IPS DF 6.9 (cell line): ENCODE measurements around the gene MC1R.

Source experiments
- DNase-seq: peaks from one replicate; pipeline ENCODE4 v3.0.0-alpha.2; 2013; ENCODE audit warnings: low read depth, low spot score
- H3K27ac ChIP-seq: one replicate; pipeline ENCODE4 v1.5.1; 2013; ENCODE audit warnings: low read length, control low read depth
- H3K27me3 ChIP-seq: 2 replicates; pipeline ENCODE4 v1.6.1; 2013; ENCODE audit warnings: mild to moderate bottlenecking, low read length; ENCODE audit not compliant: control insufficient read depth, insufficient read depth
- H3K36me3 ChIP-seq: 2 replicates; pipeline ENCODE4 v1.6.1; 2013; ENCODE audit warnings: low read length; ENCODE audit not compliant: control insufficient read depth, insufficient read depth
- H3K4me1 ChIP-seq: 2 replicates; pipeline ENCODE4 v1.6.1; 2013; ENCODE audit warnings: low read length; ENCODE audit not compliant: control insufficient read depth, insufficient read depth
- H3K4me3 ChIP-seq: 2 replicates; pipeline ENCODE4 v1.5.1; 2013; ENCODE audit warnings: mild to moderate bottlenecking, low read length
- H3K9me3 ChIP-seq: 2 replicates; pipeline ENCODE4 v1.6.1; 2013; ENCODE audit warnings: low read length, inconsistent platforms; ENCODE audit not compliant: control insufficient read depth, insufficient read depth
- WGBS: extraction: QIAGEN DNeasy Blood & Tissue Kit; methylation state at CpG from one replicate; pipeline ENCODE4 v1.1.7; 2013; ENCODE audit warnings: mixed read lengths, missing lambda C conversion rate; ENCODE audit not compliant: insufficient read length, insufficient coverage; 5-methylcytosine and 5-hydroxymethylcytosine counted together

Gene MC1R

DNA sequence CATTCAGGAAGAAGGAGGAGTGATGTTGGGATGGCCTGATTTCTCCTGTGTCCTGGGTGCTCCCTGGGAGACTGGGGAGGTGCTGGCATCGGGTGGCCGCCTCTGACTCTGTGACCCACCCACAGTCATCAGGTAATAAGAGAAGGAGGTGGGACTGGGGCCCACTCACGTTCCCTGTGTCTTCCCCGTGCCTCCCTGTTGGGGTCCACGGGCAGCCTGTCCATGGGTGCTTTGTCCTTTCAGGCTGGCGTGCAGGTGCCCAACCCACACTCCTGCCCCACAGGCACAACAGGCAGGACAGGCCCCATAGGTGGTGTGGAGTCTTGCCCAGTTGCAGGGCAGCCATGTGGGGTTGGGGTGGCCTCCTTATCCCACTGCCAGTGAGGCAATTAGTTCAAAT is 33.9 kb downstream of the MC1R start:
- H3K4me1 ChIP-seq: peaks cover 2% of the 10 kb centered on the region; the same call in 1 of the 2 replicates
- no peaks in the 10 kb centered on the region for H3K9me3 ChIP-seq
- WGBS: no CpG with 5 or more reads among the region's 6 CpGs
- no peak for DNase-seq
- no peak overlapping the region for H3K4me3 ChIP-seq
- H3K27me3 ChIP-seq: peaks cover under 1% of the 10 kb centered on the region; the same call in 1 of the 2 replicates
- H3K27ac ChIP-seq: no peak overlapping the region
- peaks cover 3% of the 10 kb centered on the region for H3K36me3 ChIP-seq

- no peak overlapping the region for H3K27ac ChIP-seq
- WGBS: no CpG with 5 or more reads among the region's 11 CpGs
- DNase-seq: no peak
- H3K27me3 ChIP-seq: no peaks in the 10 kb centered on the region
- H3K9me3 ChIP-seq: no peaks in the 10 kb centered on the region
- H3K36me3 ChIP-seq: peaks cover 3% of the 10 kb centered on the region
- peaks cover 2% of the 10 kb centered on the region; the same call in 1 of the 2 replicates for H3K4me1 ChIP-seq
- no peak overlapping the region for H3K4me3 ChIP-seq
Measured at GRCh38 chr16:89953671-89954406, 35.2 kb downstream of the MC1R start.

- no CpG with 5 or more reads among the region's 15 CpGs for WGBS
- H3K27ac ChIP-seq: no peak overlapping the region
- H3K36me3 ChIP-seq: peaks cover 3% of the 10 kb centered on the region; the same call in 1 of the 2 replicates
- no peaks in the 10 kb centered on the region for H3K4me1 ChIP-seq
- H3K4me3 ChIP-seq: no peak overlapping the region
- no peak for DNase-seq
- H3K27me3 ChIP-seq: no peaks in the 10 kb centered on the region
- no peaks in the 10 kb centered on the region for H3K9me3 ChIP-seq
Measured at GRCh38 chr16:89954462-89954861, 35.8 kb downstream of the MC1R start.

- Histone ChIP-seq H3K4me1 (no peaks in the 10 kb centered on the region), H3K27me3 (no peaks in the 10 kb centered on the region), H3K4me3 (no peak overlapping the region; the same call in 1 of the 2 replicates), H3K9me3 (no peaks in the 10 kb centered on the region), H3K36me3 (peaks cover 3% of the 10 kb centered on the region; the same call in 1 of the 2 replicates), H3K27ac (no peak overlapping the region)
- WGBS: no CpG with 5 or more reads among the region's 15 CpGs
- DNase-seq: no peak
Measured at GRCh38 chr16:89955001-89955685, 36.5 kb downstream of the MC1R start.

DNA sequence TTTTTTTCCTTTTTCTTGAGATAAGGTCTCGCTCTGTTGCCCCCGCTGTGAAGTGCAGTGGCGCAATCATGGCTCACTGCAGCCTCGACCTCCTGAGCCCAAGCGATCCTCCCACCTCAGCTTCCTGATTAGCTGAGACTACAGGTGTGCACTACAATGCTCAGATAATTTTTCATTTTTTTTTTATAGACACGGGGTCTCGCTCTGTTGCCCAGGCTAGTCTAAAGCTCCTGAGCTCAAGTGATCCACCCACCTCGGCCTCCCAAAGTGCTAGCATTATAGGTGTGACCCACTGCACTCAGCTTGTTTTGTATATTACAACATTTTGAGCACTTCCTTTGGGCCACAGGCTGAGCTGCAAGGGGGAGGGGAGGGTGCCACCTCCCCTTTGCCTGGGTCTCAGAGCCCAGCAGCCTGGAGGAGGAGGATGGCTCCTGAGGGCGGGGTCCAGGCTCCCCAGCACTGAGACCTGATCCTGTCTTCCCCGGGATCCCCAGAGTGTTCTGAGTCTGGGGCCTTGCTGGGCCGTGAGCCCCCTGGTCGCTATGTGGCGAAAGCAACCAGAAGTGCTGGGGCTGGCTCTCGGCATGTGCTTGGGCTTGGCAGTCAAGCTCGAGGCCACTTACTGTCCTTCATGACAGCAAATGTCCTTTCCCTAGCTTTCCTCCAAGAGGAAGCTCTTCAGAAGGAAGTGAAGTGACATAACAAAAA is 38.0 kb downstream of the MC1R start:
- H3K36me3 ChIP-seq: peaks cover 4% of the 10 kb centered on the region
- no peaks in the 10 kb centered on the region for H3K4me1 ChIP-seq
- WGBS: no CpG with 5 or more reads among the region's 15 CpGs
- H3K9me3 ChIP-seq: no peaks in the 10 kb centered on the region
- no peak for DNase-seq
- H3K27me3 ChIP-seq: no peaks in the 10 kb centered on the region
- no peak overlapping the region for H3K4me3 ChIP-seq
- no peak overlapping the region for H3K27ac ChIP-seq

DNA sequence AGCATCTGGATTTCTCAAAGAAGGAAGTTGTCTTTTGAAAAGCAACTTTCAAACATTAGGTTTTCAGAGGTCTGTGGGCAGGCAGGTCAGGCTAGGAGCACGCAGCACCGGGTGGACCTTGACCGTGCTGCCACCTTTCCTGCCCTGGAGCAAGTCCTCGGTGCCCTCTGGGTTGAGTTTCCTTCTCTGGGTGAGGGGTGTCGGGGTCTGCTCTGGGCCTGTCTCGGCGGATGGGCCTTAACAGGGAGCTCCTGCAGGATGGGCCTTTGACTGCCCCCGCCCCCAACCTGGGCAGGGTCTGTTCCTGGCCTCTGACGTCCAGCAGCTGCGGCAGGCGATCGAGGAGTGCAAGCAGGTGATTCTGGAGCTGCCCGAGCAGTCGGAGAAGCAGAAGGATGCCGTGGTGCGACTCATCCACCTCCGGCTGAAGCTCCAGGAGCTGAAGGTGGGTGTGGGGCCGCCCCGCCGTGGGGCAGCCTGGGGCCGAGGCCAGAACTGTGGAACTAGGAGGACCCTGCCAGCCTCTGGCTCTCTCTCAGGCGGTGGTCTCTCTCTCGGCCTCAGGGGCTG is 38.6 kb downstream of the MC1R start:
- no peak overlapping the region for H3K27ac ChIP-seq
- peaks cover 7% of the 10 kb centered on the region for H3K36me3 ChIP-seq
- no peaks in the 10 kb centered on the region for H3K27me3 ChIP-seq
- H3K4me3 ChIP-seq: no peak overlapping the region
- H3K4me1 ChIP-seq: no peaks in the 10 kb centered on the region
- WGBS: no CpG with 5 or more reads among the region's 23 CpGs
- no peaks in the 10 kb centered on the region for H3K9me3 ChIP-seq
- no peak for DNase-seq

GRCh38 chr16:89958068-89958467 is 39.4 kb downstream of the MC1R start:
- no peaks in the 10 kb centered on the region for H3K27me3 ChIP-seq
- peaks cover 7% of the 10 kb centered on the region for H3K36me3 ChIP-seq
- H3K9me3 ChIP-seq: no peaks in the 10 kb centered on the region
- H3K27ac ChIP-seq: no peak overlapping the region
- WGBS: no CpG with 5 or more reads among the region's 7 CpGs
- no peak for DNase-seq
- no peaks in the 10 kb centered on the region for H3K4me1 ChIP-seq
- no peak overlapping the region for H3K4me3 ChIP-seq

GRCh38 chr16:89958596-89958995 is 39.9 kb downstream of the MC1R start:
- Histone ChIP-seq H3K4me1 (no peaks in the 10 kb centered on the region), H3K27ac (no peak overlapping the region), H3K9me3 (no peaks in the 10 kb centered on the region), H3K36me3 (peaks cover 7% of the 10 kb centered on the region), H3K27me3 (no peaks in the 10 kb centered on the region), H3K4me3 (no peak overlapping the region)
- no CpG with 5 or more reads among the region's 10 CpGs for whole genome bisulfite sequencing
- DNase-seq: no peak

DNA sequence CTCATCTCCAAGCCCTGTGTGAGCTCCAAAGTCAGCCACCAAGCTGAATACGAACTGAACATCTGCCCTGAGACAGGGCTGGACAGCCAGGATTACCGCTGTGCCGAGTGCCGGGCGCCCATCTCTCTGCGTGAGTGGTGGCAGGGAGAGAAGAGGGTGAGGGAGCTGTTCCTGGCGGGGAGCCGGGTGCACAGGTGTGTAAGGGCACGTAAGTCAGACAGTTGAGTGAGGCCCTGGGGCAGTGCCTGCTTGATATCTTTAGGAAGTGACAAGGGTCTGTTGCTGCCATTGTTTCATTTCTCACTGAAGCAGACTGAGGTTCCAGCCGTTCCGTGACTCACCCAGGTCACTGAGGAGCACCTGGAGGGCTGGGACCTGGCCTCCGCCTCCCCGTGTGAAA is 42.3 kb downstream of the MC1R start:
- H3K4me1 ChIP-seq: no peaks in the 10 kb centered on the region
- DNase-seq: no peak
- WGBS: no CpG with 5 or more reads among the region's 13 CpGs

GRCh38 chr16:89961920-89962319 is 43.3 kb downstream of the MC1R start:
- Histone ChIP-seq H3K27me3 (no peaks in the 10 kb centered on the region), H3K4me1 (no peaks in the 10 kb centered on the region), H3K27ac (no peak overlapping the region), H3K36me3 (peaks cover 9% of the 10 kb centered on the region; the same call in 1 of the 2 replicates), H3K9me3 (no peaks in the 10 kb centered on the region), H3K4me3 (no peak overlapping the region)
- DNase-seq: no peak
- WGBS: no CpG with 5 or more reads among the region's 23 CpGs

More for the DNA sequence above, 42.3 kb downstream of the MC1R start:
- peaks cover 9% of the 10 kb centered on the region; the same call in 1 of the 2 replicates for H3K36me3 ChIP-seq
- no peaks in the 10 kb centered on the region for H3K9me3 ChIP-seq
- H3K4me3 ChIP-seq: no peak overlapping the region
- no peak overlapping the region for H3K27ac ChIP-seq
- H3K27me3 ChIP-seq: no peaks in the 10 kb centered on the region
